ENCODE measurements around the gene SLA2. TPM values are rescaled to one million over a fixed set of nuclear protein-coding genes. Genes with fewer than 3 reads are reported as not detected.
"Not testable (repeated sequence)": the region's sequence is repeated elsewhere in the genome, so short reads cannot be mapped to it uniquely, and the experiment has no call there.

The SLA2 gene
- total RNA-seq, 1 donor, result 19.4 TPM

- no peak for DNase-seq (ENCODE audit: low read depth in 2 of 3, low spot score in 2 of 3)
Observed at GRCh38 chr20:36578356-36579041, 67.5 kb downstream of the SLA2 start.

DNA sequence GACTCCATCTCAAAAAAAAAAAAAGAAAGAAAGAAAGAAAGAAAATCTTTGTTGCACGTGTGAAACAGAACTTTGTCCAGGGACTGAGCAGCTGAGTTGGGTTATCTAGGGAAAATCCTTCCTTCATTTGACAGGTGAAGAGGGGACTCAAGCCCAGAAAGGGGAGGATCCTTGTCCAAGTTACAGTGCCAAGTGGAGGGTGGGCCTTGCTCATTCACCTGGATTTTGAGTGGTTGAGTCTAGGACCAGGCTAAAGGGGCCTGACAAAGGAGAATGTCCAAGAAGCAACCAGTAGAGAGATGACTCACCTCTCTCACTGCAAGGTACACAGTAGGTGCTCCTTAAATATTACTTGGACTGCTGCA is 69.9 kb downstream of the SLA2 start:
- no peak for DNase-seq (ENCODE audit: low read depth in 2 of 3, low spot score in 2 of 3)

DNA sequence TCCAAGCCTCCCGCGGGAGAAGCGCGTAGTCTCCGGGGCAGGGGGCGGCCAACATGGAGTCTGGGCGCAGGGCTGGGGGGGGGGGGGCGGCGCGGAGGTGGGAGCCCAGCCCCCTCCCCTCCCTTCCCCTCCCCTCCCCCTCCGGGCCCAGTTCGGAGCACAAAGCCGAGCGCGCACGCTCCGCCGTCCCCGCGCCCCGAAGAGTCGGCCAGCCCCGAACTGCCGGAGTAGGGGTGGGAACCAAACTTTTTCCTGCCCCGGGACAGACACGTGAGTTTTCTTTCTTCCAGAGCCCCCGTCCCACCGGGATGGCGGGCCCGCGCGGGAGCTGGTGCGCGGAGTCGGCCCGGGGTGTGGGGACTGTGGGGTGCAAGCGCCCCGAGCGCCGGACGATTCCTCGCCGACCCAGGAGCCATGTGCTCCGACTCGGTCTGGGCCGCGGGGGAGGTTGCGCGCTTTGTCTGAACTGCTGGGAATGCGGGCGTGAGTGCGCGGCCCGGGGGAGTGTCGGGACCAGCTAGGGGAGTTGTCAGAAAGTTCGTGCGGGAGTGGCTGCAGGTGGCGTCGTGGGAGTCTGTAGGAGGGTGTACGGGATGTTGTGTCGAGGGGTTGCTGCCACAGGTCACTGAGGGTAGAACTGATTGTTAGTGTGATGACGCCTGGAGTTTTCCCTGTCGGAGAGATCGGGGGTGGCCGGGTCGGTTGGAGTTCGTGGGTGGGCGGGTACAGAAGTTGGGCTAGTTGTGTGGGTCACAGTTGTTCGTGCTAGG is 71.4 kb downstream of the SLA2 start:
- DNase-seq (ENCODE audit: low read depth in 2 of 3, low spot score in 2 of 3), result peak in 2 of 3 donors; percentile 19 to 60

DNA sequence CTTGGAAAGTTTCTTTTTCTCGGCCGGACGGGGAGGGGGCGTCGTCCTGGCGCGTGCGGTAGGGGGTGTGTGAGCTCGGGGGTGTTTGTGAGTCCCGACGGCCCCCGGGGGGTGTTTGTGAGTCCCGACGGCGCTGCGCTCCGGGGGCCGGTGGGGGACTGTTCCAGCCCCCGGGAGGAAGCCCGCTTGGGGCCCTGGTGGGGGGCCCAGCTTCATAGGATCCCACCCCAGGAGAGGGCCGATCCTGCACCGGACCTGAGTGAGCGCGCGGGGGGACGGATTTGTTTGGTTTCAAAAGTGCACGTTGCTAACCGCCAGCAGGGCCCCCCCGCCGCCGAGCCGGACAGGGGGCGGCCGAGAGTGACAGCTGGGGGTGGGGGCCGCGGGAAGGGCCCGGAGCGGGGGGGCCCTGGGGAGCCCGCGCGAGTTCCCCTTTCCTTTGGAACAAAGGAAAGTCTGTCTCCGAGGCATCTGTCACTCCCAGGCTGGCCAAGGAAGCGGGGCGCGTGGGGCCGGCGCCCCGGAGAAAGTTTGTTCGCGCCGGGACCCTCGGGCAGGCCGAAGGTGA is 72.1 kb downstream of the SLA2 start:
- peak in 2 of 3 donors; percentile 61 to 78 for DNase-seq (ENCODE audit: low read depth in 2 of 3, low spot score in 2 of 3)

- peak; percentile 83 to 94 (median 93) for DNase-seq (ENCODE audit: low read depth in 2 of 3, low spot score in 2 of 3)
Observed at GRCh38 chr20:36573103-36573797, 72.7 kb downstream of the SLA2 start, which contains the start of gene TGIF2. TSS of gene TGIF2 (plus strand) at chr20:36573597. CDS start at chr20:36578775, 5,178 bp downstream.

GRCh38 chr20:36572701-36573102 is 73.3 kb downstream of the SLA2 start:
- peak in 2 of 3 donors; percentile 56 to 62 for DNase-seq (ENCODE audit: low read depth in 2 of 3, low spot score in 2 of 3)

DNA sequence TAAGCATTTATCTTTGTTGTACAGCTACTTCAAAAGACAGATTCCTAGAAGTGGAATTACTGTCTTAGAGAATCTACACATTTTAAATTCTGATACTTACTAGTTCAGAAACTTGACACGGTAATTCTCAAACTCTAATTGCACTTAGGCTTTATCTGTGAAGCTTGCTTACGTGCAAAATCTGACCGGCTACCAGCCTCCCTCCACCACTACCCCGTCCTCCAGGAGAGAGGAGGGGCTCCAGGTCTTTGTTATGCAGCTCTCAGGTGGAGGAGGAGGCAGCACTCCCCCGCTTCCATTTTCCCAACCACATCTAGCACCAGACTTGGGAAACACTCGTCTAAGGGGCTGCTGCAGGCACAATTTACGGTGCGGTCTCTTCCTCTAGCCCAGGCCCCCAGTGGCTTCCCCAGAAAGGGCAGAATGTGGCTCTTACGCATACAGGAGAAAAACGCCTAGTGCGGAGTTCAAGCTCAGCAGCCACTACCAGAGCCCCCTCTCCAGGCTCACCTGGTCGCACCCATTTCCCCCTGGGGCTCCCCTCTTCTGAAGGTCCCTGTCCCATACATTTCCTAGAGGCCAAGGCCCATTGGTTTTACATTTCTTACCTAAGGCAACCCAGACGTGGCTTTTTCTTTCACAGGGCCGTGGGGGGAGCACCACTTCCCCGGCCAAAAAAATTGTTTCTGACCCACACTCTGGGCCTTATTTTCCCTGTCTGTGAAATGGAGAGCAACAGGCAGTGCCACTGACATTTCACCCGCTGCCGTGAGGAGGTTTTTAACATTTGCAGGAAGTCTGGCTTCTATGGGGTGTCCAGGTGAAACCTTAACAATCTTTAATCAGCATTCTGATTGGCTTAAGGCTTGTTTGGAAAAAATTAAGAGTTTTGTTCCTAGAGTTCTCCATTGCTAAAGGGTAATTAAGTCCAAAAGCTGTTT is 74.2 kb downstream of the SLA2 start:
- DNase-seq (ENCODE audit: low read depth in 2 of 3, low spot score in 2 of 3), result peak in 2 of 3 donors; percentile 37 to 43

- no peak for DNase-seq (ENCODE audit: low read depth in 2 of 3, low spot score in 2 of 3)
Observed at GRCh38 chr20:36569847-36570429, 76.1 kb downstream of the SLA2 start.

- DNase-seq (ENCODE audit: low read depth in 2 of 3, low spot score in 2 of 3), result no peak
Observed at GRCh38 chr20:36565520-36565919, 80.5 kb downstream of the SLA2 start.

GRCh38 chr20:36564726-36565121 is 81.3 kb downstream of the SLA2 start:
- DNase-seq (ENCODE audit: low read depth in 2 of 3, low spot score in 2 of 3), result not testable (repeated sequence)

DNA sequence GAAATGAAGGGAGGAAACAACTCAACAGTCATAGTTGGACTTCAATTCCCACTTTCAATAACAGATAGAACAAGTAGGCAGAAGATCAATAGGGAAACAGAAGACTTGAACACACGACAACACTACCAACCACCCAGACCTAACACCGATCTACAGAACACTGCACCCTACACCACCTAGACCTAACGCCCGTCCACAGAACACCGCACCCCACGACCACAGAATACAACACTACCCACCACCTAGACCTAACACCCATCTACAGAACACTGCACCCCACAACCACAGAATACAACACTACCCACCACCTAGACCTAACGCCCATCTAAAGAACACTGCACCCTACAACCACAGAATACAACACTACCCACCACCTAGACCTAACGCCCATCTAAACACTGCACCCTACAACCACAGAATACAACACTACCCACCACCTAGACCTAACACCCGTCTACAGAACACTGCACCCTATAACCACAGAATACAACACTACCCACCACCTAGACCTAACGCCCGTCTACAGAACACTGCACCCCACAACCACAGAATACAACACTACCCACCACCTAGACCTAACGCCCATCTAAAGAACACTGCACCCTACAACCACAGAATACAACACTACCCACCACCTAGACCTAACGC is 81.8 kb downstream of the SLA2 start:
- not testable (repeated sequence) for DNase-seq (ENCODE audit: low read depth in 2 of 3, low spot score in 2 of 3)

DNA sequence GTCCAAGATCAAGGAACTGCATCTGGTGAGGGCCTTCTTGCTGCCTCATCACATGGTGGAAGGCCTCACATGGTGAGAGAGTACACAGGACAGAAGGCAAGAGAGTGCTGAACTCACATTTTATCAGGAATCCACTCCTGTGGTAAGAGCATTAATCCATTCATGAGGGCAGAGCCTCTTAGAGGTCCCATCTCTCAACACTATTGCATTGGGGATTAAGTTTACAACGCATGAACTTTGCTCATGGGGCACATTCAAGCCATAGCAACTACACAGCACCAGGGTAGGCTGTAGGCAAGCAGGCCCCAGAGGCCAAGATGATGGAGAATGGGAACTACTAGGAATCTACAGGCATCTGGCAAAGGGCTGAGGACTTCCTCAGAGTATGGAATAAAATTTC is 82.6 kb downstream of the SLA2 start:
- no peak for DNase-seq (ENCODE audit: low read depth in 2 of 3, low spot score in 2 of 3)

- DNase-seq (ENCODE audit: low read depth in 2 of 3, low spot score in 2 of 3), result no peak
Observed at GRCh38 chr20:36562724-36563123, 83.3 kb downstream of the SLA2 start.

Small RNA genes within 50 kb of the gene (small RNA-seq; reads per million reads assigned to genes)
- not detected for gene RF00019

Other genes with a start within 250 kb of the SLA2 start
- 0.81 TPM for gene MYL9, start 104.7 kb downstream of the SLA2 start, total RNA-seq
- gene TGIF2, start 72.6 kb downstream of the SLA2 start, total RNA-seq, result 47.4 TPM
- gene RAB5IF, start 40.4 kb downstream of the SLA2 start, total RNA-seq, result 52.8 TPM
- 16.7 TPM for gene NDRG3, start 99.9 kb upstream of the SLA2 start, total RNA-seq
- gene DSN1, start 127.6 kb upstream of the SLA2 start, total RNA-seq, result 10.8 TPM
- gene TLDC2, start 229.9 kb upstream of the SLA2 start, total RNA-seq, result under 0.01 TPM

Measured in hematopoietic multipotent progenitor cell (in vitro differentiated cells).